Erythroblast (primary cell): Measurements from ENCODE around the gene SCN5A.

ENCODE experiments used
- DNase-seq, 2 experiments: peaks; one replicate each; lab custom pipeline; 2025; lab: John Stamatoyannopoulos, UW
- GATA1 ChIP-seq: IDR thresholded peaks from 2 replicates; pipeline ENCODE4 v1.6.1; 2011; ENCODE audit warnings: low read depth, mild to moderate bottlenecking, control low read depth, low read length, moderate library complexity
- POLR2A ChIP-seq: IDR thresholded peaks from 2 replicates; pipeline ENCODE4 v1.6.1; 2011; ENCODE audit warnings: mild to moderate bottlenecking, low read length

SCN5A gene

GRCh38 chr3:38627956-38628355 is 21.5 kb downstream of the SCN5A start:
- TF ChIP-seq POLR2A (no peak), GATA1 (no peak)

GRCh38 chr3:38626171-38626570 is 23.3 kb downstream of the SCN5A start:
- DNase-seq = no peak
- TF ChIP-seq GATA1 (no peak), POLR2A (no peak)

More at GRCh38 chr3:38627956-38628355, 21.5 kb downstream of the SCN5A start:
- peak; percentile 18 to 40 for DNase-seq

GRCh38 chr3:38623539-38623938 is 25.9 kb downstream of the SCN5A start:
- TF ChIP-seq GATA1 (no peak), POLR2A (no peak)

GRCh38 chr3:38622336-38622735 is 27.2 kb downstream of the SCN5A start:
- DNase-seq = no peak
- TF ChIP-seq GATA1 = no peak
- no peak for TF ChIP-seq POLR2A

More at GRCh38 chr3:38623539-38623938, 25.9 kb downstream of the SCN5A start:
- DNase-seq = no peak

GRCh38 chr3:38620236-38620635 is 29.3 kb downstream of the SCN5A start:
- TF ChIP-seq POLR2A = no peak
- no peak for TF ChIP-seq GATA1
- DNase-seq = no peak

- no peak for DNase-seq
- TF ChIP-seq GATA1 (no peak), POLR2A (no peak)
These were observed 31.1 kb downstream of the SCN5A start for GRCh38 chr3:38618343-38618742.

- DNase-seq = no peak
- no peak for TF ChIP-seq POLR2A
- no peak for TF ChIP-seq GATA1
These were observed 31.9 kb downstream of the SCN5A start for GRCh38 chr3:38617586-38617985.

GRCh38 chr3:38617137-38617536 is 32.4 kb downstream of the SCN5A start:
- TF ChIP-seq POLR2A = no peak
- no peak for DNase-seq

- DNase-seq = no peak
- TF ChIP-seq POLR2A (no peak), GATA1 (no peak)
These were observed 32.8 kb downstream of the SCN5A start for GRCh38 chr3:38616658-38617057.

- DNase-seq = no peak
- TF ChIP-seq POLR2A (no peak), GATA1 (no peak)
These were observed 33.4 kb downstream of the SCN5A start for GRCh38 chr3:38616111-38616510.

GRCh38 chr3:38614651-38615352 is 34.7 kb downstream of the SCN5A start:
- DNase-seq = no peak
- no peak for TF ChIP-seq POLR2A
- TF ChIP-seq GATA1 = no peak

GRCh38 chr3:38614091-38614490 is 35.4 kb downstream of the SCN5A start:
- TF ChIP-seq GATA1 = no peak
- no peak for TF ChIP-seq POLR2A
- no peak for DNase-seq

GRCh38 chr3:38613426-38613825 is 36.1 kb downstream of the SCN5A start:
- no peak for DNase-seq
- no peak for TF ChIP-seq GATA1
- TF ChIP-seq POLR2A = no peak

- no peak for TF ChIP-seq GATA1
- no peak for TF ChIP-seq POLR2A
- no peak for DNase-seq
These were observed 37.6 kb downstream of the SCN5A start for GRCh38 chr3:38611866-38612265.

- TF ChIP-seq POLR2A (no peak), GATA1 (no peak)
- no peak for DNase-seq
These were observed 38.6 kb downstream of the SCN5A start for GRCh38 chr3:38610934-38611333.

- TF ChIP-seq POLR2A = no peak
- TF ChIP-seq GATA1 = no peak
- DNase-seq = no peak
These were observed 39.1 kb downstream of the SCN5A start for GRCh38 chr3:38610436-38610835.
